IPS DF 6.9 (cell line): ENCODE measurements around the gene SLC6A18.

Experiments used
- DNase-seq: peaks from one replicate; pipeline ENCODE4 v3.0.0-alpha.2; 2013; ENCODE audit warnings: low read depth, low spot score
- H3K27ac ChIP-seq: one replicate; pipeline ENCODE4 v1.5.1; 2013; ENCODE audit warnings: low read length, control low read depth
- H3K27me3 ChIP-seq: 2 replicates; pipeline ENCODE4 v1.6.1; 2013; ENCODE audit warnings: mild to moderate bottlenecking, low read length; ENCODE audit not compliant: control insufficient read depth, insufficient read depth
- H3K36me3 ChIP-seq: 2 replicates; pipeline ENCODE4 v1.6.1; 2013; ENCODE audit warnings: low read length; ENCODE audit not compliant: control insufficient read depth, insufficient read depth
- H3K4me1 ChIP-seq: 2 replicates; pipeline ENCODE4 v1.6.1; 2013; ENCODE audit warnings: low read length; ENCODE audit not compliant: control insufficient read depth, insufficient read depth
- H3K4me3 ChIP-seq: 2 replicates; pipeline ENCODE4 v1.5.1; 2013; ENCODE audit warnings: mild to moderate bottlenecking, low read length
- H3K9me3 ChIP-seq: 2 replicates; pipeline ENCODE4 v1.6.1; 2013; ENCODE audit warnings: low read length, inconsistent platforms; ENCODE audit not compliant: control insufficient read depth, insufficient read depth
- WGBS: extraction: QIAGEN DNeasy Blood & Tissue Kit; methylation state at CpG from one replicate; pipeline ENCODE4 v1.1.7; 2013; ENCODE audit warnings: mixed read lengths, missing lambda C conversion rate; ENCODE audit not compliant: insufficient read length, insufficient coverage; 5-methylcytosine and 5-hydroxymethylcytosine counted together

The SLC6A18 gene

DNA sequence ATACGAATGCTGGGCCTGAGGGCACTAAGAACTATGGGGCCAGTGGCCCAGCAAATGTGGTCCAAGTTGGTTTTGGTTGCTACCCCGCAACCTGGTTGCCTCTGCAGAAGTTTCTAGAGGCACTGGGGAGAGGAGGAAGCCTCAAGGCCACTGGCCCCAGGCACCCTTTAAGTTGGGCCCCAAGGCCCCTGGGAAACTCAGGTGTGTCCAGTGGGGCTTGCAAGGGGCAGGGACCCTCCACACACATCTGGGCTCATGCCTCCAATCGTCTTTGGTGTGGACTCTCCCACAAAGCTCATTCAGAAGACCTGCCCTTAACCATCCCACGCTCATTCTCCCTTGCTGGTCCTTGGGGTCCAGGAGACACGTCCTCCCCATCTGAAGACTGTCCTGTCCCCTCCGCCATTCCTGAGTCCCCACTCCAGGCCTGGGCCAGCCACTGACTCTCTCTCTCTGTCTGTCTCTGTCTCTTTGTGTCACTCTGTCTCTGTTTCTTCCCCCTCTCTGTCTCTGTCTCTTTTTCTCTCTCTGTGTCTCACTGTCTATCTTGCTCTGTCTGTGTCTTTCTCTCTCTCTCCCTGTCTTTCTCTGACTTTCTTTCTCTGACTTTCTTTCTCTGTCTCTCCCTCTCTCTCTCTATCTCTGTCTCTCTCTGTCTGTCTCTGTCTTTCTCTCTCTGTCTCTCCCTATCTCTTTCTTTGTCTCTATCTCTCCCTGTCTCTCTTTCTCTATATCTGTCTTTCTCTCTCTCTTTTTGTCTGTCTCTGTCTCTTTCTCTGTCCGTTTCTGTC, 27.1 kb upstream of the SLC6A18 start:
- no peak for DNase-seq
- Histone ChIP-seq H3K9me3 (no peaks in the 10 kb centered on the region), H3K27me3 (no peaks in the 10 kb centered on the region), H3K4me1 (no peaks in the 10 kb centered on the region; the same call in 1 of the 2 replicates), H3K4me3 (no peak overlapping the region), H3K27ac (no peak overlapping the region), H3K36me3 (no peaks in the 10 kb centered on the region)
- no CpG with 5 or more reads among the region's 7 CpGs for WGBS

DNA sequence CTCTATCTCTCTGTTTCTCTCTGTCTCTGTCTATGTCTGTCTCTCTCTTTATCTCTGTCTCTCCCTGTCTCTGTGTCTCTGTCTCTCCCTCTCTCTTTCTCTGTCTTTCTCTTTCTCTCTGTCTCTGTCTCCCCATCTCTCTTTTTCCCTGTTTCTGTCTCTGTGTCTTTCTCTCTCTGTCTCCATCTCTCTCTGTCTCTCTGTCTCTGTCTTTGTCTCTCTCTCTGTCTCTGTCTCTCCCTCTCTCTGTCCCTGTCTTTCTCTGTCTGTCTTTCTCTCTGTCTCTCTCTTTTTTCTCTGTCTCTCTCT, 25.9 kb upstream of the SLC6A18 start:
- no peaks in the 10 kb centered on the region; the same call in 1 of the 2 replicates for H3K4me1 ChIP-seq
- no peak for DNase-seq
- H3K9me3 ChIP-seq: no peaks in the 10 kb centered on the region
- H3K27me3 ChIP-seq: no peaks in the 10 kb centered on the region
- H3K36me3 ChIP-seq: no peaks in the 10 kb centered on the region
- H3K4me3 ChIP-seq: no peak overlapping the region
- H3K27ac ChIP-seq: no peak overlapping the region

DNA sequence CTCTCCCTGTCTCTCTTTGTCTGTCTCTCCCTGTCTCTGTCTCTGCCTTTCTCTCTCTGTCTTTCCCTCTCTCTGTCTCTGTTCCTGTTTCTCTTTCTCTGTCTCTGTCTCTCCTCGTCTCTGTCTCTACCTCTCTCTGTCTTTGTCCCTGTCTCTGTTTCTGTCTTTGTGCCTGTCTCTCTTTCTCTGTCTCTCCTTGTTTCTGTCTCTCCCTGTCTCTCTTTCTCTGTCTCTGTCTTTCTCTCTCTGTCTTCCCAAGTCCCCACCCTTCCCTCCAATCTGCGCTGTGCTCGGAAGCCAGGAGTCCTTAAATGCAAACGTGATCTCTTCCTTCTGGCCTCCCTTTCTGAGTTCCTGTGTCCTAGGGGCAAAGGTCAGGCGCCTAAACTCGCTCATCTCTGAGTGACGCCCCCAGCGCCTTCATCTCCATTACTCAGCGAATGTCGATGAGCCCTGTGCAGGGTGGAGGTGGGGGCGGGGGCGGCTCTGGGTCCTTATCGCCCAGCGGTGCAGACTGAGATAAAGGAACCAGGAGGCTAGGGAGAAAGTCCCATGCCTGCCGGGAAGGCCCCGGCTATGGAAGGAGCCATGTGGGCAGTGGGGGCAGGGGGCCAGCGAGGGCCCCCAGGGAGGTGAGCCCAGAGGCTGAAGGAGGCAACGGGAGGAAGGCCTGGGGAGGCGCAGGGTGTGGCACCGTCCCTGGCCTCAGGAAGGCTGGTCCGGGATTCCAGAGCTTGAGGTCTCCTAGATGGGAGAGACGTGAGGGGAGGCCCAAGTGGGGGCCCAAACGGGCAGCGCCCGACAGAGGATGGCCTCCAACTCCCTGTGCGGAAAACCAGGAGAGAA, 25.3 kb upstream of the SLC6A18 start:
- WGBS: no CpG with 5 or more reads among the region's 26 CpGs
- H3K4me1 ChIP-seq: no peaks in the 10 kb centered on the region; the same call in 1 of the 2 replicates

DNA sequence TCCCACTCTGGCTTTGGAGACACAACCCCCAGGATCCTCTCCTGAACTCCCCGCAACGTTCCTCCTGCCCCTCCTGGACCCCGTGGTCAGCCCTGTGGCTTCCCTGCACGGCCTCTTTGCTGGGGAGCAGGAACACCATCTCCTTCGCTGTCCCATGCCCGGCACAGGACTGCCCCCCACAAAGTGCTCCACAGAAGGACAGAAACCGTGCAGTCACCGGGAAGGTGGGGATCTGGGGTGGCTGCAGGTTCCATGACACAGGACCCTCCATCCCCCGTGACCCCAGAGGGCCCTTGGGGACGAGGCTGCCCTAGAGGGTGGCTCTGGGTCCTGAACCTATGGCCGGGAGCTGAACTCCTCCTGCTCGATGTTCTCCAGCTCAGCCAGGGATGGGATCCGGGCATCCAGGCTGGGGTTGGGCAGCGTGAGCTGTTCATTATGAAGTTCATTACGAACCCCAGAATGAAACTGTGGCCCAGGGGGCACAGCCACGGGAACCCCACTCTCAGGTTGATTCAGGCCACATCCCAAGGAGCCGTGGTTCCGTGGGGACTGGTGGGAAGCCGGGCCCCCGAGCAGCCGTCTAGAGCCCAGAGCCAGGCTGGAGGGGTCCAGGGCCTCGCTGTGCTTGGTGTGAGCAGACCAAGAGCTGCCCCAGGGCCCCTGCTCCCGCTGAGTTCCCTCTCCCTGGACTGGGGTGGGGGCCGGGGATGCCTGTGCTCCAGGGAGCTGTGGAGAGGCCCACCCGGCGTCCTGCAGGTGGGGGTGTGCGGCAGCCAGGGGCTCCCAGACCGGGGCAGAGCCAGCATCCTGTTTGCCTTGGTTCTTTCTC, 24.5 kb upstream of the SLC6A18 start:
- no peak for DNase-seq
- Histone ChIP-seq H3K36me3 (no peaks in the 10 kb centered on the region), H3K27me3 (no peaks in the 10 kb centered on the region), H3K27ac (no peak overlapping the region), H3K4me3 (no peak overlapping the region), H3K9me3 (no peaks in the 10 kb centered on the region), H3K4me1 (no peaks in the 10 kb centered on the region; the same call in 1 of the 2 replicates)
- no CpG with 5 or more reads among the region's 28 CpGs for WGBS

More for the DNA sequence above, 25.3 kb upstream of the SLC6A18 start:
- H3K27ac ChIP-seq: no peak overlapping the region
- no peak for DNase-seq
- H3K27me3 ChIP-seq: no peaks in the 10 kb centered on the region
- no peaks in the 10 kb centered on the region for H3K9me3 ChIP-seq
- no peak overlapping the region for H3K4me3 ChIP-seq
- no peaks in the 10 kb centered on the region for H3K36me3 ChIP-seq

DNA sequence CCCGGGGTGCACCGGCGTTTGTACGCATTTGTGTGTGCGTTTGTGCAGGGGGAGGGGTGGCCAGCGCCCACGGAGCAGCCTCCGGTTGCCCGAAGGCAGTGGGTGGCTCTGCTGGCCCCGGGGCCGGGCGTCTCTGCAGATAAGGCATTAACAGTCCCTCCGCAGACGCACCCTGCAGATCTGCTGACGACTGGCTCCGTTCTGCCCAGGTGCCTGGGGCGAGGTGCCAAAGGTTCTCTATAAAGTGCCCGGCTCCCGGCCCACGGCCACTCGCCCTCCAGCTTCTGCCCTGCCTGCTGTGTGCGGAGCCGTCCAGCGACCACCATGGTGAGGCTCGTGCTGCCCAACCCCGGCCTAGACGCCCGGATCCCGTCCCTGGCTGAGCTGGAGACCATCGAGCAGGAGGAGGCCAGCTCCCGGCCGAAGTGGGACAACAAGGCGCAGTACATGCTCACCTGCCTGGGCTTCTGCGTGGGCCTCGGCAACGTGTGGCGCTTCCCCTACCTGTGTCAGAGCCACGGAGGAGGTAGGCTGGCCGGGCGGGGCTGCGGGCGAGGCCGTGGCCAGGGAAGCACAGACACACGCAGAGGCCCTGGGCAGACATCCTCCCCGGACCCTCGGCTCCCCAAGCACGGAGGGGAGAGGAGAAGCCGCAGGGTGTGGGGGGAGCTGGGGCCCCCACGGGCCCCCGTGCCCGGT, 23.7 kb upstream of the SLC6A18 start, which contains the start of gene SLC6A19:
Gene SLC6A19 (plus strand): TSS at position 269 of the 699 bp plus-strand sequence. CDS start 56 bp downstream, at position 325.
- H3K27me3 ChIP-seq: no peaks in the 10 kb centered on the region
- DNase-seq: no peak
- no CpG with 5 or more reads among the region's 51 CpGs for WGBS

DNA sequence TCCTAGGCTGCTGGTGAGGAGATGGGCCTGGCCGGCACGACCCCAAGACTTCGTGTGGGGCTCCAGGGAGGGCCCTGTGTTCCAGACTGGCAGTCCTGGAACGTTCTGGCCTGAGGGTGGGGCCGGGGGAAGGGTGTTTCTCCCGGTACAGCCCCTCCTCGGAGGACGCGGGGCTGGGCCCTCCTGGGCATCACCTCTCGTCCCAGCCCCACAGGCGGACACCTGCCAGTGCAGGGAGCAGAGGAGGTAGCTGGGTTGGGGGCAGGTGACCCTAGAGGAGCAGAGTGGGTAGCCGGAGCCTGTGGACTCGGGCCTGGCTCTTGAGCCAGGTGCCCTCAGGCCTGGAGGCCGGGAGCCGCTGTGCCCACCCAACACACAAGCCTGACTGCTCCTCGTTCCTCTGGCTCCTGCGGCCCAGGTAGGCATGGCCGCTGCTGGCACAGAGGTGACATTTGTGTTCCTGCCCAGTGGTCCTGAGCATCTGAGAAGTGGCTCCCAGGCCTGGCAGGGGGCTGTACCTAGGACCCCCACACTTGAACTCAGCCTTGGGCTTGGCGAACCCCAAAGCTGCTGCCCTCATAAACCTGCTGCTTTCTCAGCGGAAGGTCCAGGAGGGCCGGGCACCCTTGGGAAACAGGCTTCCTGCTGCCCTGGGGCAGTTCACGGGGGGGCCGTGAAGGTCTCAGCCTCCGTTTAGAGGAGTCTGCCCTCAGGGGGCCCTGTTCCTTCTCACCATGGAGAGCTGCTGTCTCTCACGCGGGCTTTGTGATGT, 23.0 kb upstream of the SLC6A18 start:
- no peaks in the 10 kb centered on the region; the same call in 1 of the 2 replicates for H3K4me1 ChIP-seq
- no peaks in the 10 kb centered on the region for H3K9me3 ChIP-seq
- no peaks in the 10 kb centered on the region for H3K27me3 ChIP-seq
- no peaks in the 10 kb centered on the region for H3K36me3 ChIP-seq
- H3K27ac ChIP-seq: no peak overlapping the region
- no CpG with 5 or more reads among the region's 26 CpGs for WGBS
- DNase-seq: no peak
- H3K4me3 ChIP-seq: no peak overlapping the region

More for the DNA sequence above, 23.7 kb upstream of the SLC6A18 start, which contains the start of gene SLC6A19:
- Histone ChIP-seq H3K9me3 (no peaks in the 10 kb centered on the region), H3K36me3 (no peaks in the 10 kb centered on the region), H3K4me1 (no peaks in the 10 kb centered on the region; the same call in 1 of the 2 replicates), H3K4me3 (no peak within 1 kb of the TSS), H3K27ac (no peak within 1 kb of the TSS)

DNA sequence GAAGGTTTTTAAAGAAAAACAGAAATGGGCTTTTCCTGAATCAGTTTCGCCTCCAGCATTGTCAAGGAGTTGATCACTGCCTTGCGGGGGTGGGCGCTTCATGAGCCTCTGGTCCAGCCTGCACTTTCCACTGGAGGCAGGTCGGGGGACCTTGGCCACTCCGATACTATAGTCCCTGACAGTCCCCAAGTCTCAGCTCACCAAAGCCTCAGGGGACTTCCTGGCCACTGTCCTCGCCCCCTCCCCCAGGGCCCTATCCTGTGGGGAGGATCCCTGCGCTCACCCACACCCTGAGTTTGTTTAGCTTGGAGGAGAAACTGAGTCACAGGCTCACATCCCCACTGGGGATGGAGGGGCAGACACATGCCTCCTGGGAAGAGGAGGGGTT, 22.4 kb upstream of the SLC6A18 start:
- Histone ChIP-seq H3K36me3 (no peaks in the 10 kb centered on the region), H3K4me1 (no peaks in the 10 kb centered on the region; the same call in 1 of the 2 replicates), H3K27me3 (no peaks in the 10 kb centered on the region), H3K27ac (no peak overlapping the region), H3K4me3 (no peak overlapping the region), H3K9me3 (no peaks in the 10 kb centered on the region)
- no peak for DNase-seq
- WGBS: no CpG with 5 or more reads among the region's 7 CpGs

DNA sequence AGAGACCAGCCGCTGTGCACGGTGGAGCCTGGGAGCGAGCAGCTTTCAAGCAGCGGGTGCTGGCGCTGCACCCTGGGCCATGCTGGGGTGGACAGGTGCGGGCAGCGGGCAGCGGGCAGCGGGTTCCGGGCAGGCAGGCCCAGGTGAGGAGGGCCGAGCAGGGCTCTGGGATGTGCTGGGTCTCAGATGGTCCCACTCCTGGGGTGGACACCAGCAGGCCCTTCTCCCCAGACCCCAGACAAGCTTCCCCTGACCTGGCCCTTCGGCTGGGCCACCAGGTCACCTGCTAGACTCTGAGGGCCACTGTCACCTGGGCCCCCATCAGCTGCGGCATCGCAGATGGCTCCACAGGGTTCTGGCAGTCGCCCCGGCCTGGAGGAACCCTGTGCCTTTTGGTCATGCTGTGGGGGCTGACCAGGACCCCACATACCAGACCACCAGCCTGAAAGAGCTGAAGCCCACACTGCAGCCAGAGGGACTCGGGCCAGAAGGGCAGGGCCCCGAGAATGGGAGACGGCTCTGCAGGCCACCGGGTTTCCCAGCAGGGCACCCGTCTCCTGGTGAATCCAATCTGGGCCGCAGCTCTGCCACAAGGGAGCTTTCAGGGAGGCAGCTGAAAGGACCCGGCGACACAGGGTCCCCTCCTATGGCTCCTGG, 21.7 kb upstream of the SLC6A18 start:
- WGBS: no CpG with 5 or more reads among the region's 24 CpGs
- H3K4me1 ChIP-seq: no peaks in the 10 kb centered on the region; the same call in 1 of the 2 replicates

More for the DNA sequence above, 21.7 kb upstream of the SLC6A18 start:
- Histone ChIP-seq H3K4me3 (no peak overlapping the region), H3K36me3 (no peaks in the 10 kb centered on the region), H3K27ac (no peak overlapping the region), H3K27me3 (no peaks in the 10 kb centered on the region), H3K9me3 (no peaks in the 10 kb centered on the region)
- no peak for DNase-seq
